Measurements from ENCODE around the gene TRABD.

The TRABD gene

GRCh38 chr22:50175191-50175461 is 10.6 kb upstream of the TRABD start:
- DNase-seq = no peak

- DNase-seq = no peak
Measured at GRCh38 chr22:50175921-50176849, 9.5 kb upstream of the TRABD start.

GRCh38 chr22:50176850-50177536 is 8.7 kb upstream of the TRABD start:
- no peak for DNase-seq

DNA sequence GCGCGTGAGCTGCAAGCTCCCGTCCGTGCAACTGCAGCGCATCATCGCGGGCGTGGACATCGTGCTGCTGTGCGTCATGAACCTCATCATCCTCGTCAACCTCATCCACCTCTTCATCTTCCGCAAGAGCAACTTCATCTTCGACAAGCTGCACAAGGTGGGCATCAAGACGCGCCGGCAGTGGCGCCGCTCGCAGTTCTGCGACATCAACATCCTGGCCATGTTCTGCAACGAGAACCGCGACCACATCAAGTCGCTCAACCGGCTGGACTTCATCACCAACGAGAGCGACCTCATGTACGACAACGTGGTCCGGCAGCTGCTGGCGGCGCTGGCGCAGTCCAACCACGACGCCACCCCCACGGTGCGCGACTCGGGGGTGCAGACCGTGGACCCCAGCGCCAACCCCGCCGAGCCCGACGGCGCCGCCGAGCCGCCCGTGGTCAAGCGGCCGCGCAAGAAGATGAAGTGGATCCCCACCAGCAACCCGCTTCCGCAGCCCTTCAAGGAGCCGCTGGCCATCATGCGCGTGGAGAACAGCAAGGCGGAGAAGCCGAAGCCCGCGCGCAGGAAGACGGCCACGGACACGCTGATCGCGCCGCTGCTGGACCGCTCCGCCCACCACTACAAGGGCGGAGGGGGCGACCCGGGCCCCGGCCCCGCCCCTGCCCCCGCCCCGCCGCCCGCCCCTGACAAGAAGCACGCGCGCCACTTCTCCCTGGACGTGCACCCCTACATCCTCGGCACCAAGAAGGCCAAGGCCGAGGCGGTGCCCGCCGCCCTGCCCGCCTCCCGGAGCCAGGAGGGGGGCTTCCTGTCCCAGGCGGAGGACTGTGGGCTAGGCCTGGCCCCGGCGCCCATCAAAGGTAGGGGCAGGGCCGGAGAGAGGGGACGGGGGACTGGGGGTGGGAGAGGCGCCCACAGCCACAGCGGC is 7.9 kb upstream of the TRABD start:
- no peak for DNase-seq

GRCh38 chr22:50178471-50178864 is 7.2 kb upstream of the TRABD start:
- DNase-seq = no peak

- no peak for DNase-seq
Measured at GRCh38 chr22:50178871-50179869, 6.5 kb upstream of the TRABD start.

- no peak for DNase-seq
Measured at GRCh38 chr22:50179937-50180726, 5.6 kb upstream of the TRABD start.

DNA sequence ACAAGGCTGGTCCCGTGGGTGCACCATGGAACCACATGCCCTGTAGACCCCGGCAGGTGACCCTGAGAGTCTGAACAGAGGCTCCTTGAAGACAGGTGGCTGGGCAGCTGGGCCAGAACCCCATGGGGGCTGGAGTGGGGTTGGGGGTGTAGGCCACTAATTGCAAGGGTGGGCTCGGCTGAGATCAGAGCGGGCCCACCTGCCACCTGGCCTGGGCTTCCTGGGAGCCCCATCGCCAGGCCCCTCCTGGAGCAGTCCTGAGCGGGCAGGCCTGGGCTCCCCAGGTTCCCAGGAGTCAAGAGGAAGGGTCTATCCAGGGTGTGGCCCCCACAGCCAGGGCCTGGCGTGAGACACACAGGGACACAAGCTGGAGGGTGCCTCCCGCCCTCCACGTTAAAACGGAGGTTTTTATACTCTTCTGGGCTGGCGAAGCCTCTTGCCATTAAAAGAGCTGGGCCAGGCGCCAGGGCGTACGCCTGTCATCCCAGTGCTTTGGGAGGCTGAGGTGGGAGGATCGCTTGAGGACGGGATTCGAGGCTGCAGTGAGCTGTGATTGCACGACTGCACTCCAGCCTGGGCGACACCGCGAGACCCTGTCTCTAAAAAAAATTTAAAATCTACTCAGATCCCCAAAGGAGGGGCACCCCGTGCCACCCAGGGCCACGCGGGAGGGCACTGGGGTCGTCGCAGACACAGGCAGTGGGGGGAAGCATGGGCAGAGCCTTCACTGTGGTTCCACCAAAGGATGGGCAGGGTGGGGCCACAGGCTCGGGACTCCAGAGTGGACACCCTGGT is 4.8 kb upstream of the TRABD start:
- DNase-seq = no peak

- DNase-seq = no peak
Measured at GRCh38 chr22:50182176-50183081, 3.3 kb upstream of the TRABD start.

GRCh38 chr22:50183141-50183971 is 2.4 kb upstream of the TRABD start:
- DNase-seq = no peak

- peak; percentile 54 for DNase-seq
Measured at GRCh38 chr22:50184004-50184901, 1.5 kb upstream of the TRABD start.

GRCh38 chr22:50184902-50185374 is 775 bp upstream of the TRABD start:
- no peak for DNase-seq

- no peak for DNase-seq
Measured at GRCh38 chr22:50186181-50186714, 535 bp downstream of the TRABD start.

GRCh38 chr22:50186761-50187523 is 1.2 kb downstream of the TRABD start:
- peak; percentile 43 for DNase-seq

DNA sequence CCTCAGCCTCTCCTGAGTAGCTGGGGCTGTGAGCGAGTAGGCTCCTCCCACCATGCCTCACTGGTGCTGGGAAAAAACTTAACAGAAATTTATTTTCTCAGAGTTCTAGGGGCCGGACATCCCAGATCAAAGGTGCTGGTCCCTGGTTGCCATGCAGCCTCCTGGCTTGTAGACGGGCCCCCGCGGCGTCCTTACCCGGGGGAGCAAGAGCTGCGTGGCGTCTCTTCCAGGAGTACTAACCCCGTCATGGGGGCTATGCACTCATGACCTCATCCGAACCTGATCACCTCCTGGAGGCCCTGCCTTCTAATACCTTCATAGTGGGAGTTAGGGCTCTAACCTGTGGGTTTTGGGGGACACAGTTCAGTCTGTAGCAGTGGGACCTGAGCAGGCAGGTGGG is 2.6 kb downstream of the TRABD start:
- no peak for DNase-seq

Data from hematopoietic multipotent progenitor cell treated with erythropoietin and hydrocortisone succinate and interleukin-3 and kit ligand, for 6 days (in vitro differentiated cells).